HepG2 (cell line): ENCODE results near the gene FOXRED2. TPM values are rescaled to one million over a fixed set of nuclear protein-coding genes. Genes with fewer than 3 reads are reported as not detected.

Experiments used
- ATAC-seq: fragments of 200-7000 bp; cut with Tn5 transposase; 3 replicates; pipeline ENCODE4 v1.9.1; 2020; ENCODE audit warnings: mild to moderate bottlenecking, moderate library complexity
- BruUV-seq: library from RNA; stranded (reverse); fragments of 400-500 nt; replicated peaks from 2 replicates; lab custom pipeline; 2021; lab: Mats Ljungman, UMichigan
- CTCF ChIA-PET: fragments of 300-600 bp; formaldehyde crosslinking; extraction: SDS; loops from one replicate; lab custom pipeline; 2021; ENCODE audit warnings: low total read pairs, inconsistent platforms, low intra/inter-chr PET ratio; lab: Yijun Ruan, JAX
- POLR2A ChIA-PET: fragments of 350-600 bp; sonication (Branson Sonifier 250); formaldehyde crosslinking; loops from one replicate; lab custom pipeline; 2020; ENCODE audit warnings: antibody characterized with exemption, inconsistent platforms; lab: Yijun Ruan, JAX
- DNase-seq: peaks from one replicate; pipeline ENCODE4 v3.0.0-alpha.2; 2015; ENCODE audit warnings: low spot score
- FAIRE-seq: peaks from 3 replicates; lab custom pipeline; 2011; peaks lifted over from hg19 to GRCh38; lab: Jason Lieb, UNC
- H2AFZ ChIP-seq: one replicate; pipeline ENCODE4 v1.6.1; 2011; ENCODE audit warnings: low read length, inconsistent platforms
- H3K27ac ChIP-seq: fragments of 300-600 bp; 3 replicates; pipeline ENCODE4 v1.8.0; 2011; ENCODE audit warnings: mixed run types, mild to moderate bottlenecking, mixed read lengths, low read length, inconsistent platforms; ENCODE audit not compliant: insufficient read depth; ENCODE audit errors: extremely low read length
- H3K27me3 ChIP-seq, 2 experiments: fragments of 200-600 bp in 1 of 2; 2 replicates in 1 of 2; 3 replicates in 1 of 2; pipeline versions ENCODE4 v1.6.0 to v1.8.0; 2011; ENCODE audit warnings: low read length in 2 of 2, mild to moderate bottlenecking in 2 of 2, moderate library complexity in 2 of 2, inconsistent platforms in 1 of 2; ENCODE audit not compliant: insufficient read depth in 2 of 2, control insufficient read depth in 1 of 2
- H3K36me3 ChIP-seq, 2 experiments: fragments of 200-600 bp in 1 of 2; replicated peaks in 1 of 2; 2 replicates in 1 of 2; 3 replicates in 1 of 2; pipeline versions ENCODE4 v1.5.1 to v1.8.0; 2011; ENCODE audit warnings: low read length in 2 of 2, inconsistent platforms in 1 of 2; ENCODE audit not compliant: insufficient read depth in 2 of 2, control insufficient read depth in 1 of 2
- H3K4me1 ChIP-seq: 2 replicates; pipeline ENCODE4 v1.5.1; 2012; ENCODE audit warnings: low read length, inconsistent platforms; ENCODE audit not compliant: insufficient read depth
- H3K4me2 ChIP-seq: 2 replicates; pipeline ENCODE4 v1.6.0; 2011; ENCODE audit warnings: low read depth, low read length, inconsistent platforms
- H3K4me3 ChIP-seq, 3 experiments: fragments of 200-600 bp in 1 of 3; sonication (generic), shearing (Covaris generic) in 1 of 3; replicated peaks in 1 of 3; 2 replicates each; pipeline ENCODE4 v1.5.1; 2011 to 2016; ENCODE audit warnings: low read length in 3 of 3, inconsistent platforms in 2 of 3, low read depth in 2 of 3, mild to moderate bottlenecking in 2 of 3, control low read depth in 1 of 3, mixed read lengths in 1 of 3; ENCODE audit not compliant: insufficient read depth in 1 of 3
- H3K79me2 ChIP-seq: one replicate; pipeline ENCODE4 v1.6.1; 2011; ENCODE audit warnings: low read length, inconsistent platforms; ENCODE audit not compliant: insufficient read depth
- H3K9ac ChIP-seq: 2 replicates; pipeline ENCODE4 v1.6.0; 2011; ENCODE audit warnings: mild to moderate bottlenecking, low read depth, low read length, inconsistent platforms; ENCODE audit not compliant: insufficient read depth
- H3K9me3 ChIP-seq: 2 replicates; pipeline ENCODE4 v1.5.1; 2012; ENCODE audit warnings: mild to moderate bottlenecking, low read length
- H4K20me1 ChIP-seq: 2 replicates; pipeline ENCODE4 v1.6.0; 2011; ENCODE audit warnings: inconsistent platforms, mild to moderate bottlenecking, low read length, moderate library complexity; ENCODE audit not compliant: insufficient read depth
- ZBTB40 ChIP-seq, 2 experiments: fragments of 450-650 bp in 1 of 2; sonication (generic) in 1 of 2; formaldehyde crosslinking in 1 of 2; IDR thresholded peaks; 2 replicates each; pipeline versions ENCODE4 v1.6.1 to v1.8.0; 2016 to 2022; ENCODE audit warnings: antibody characterized with exemption in 1 of 2, mild to moderate bottlenecking in 1 of 2, missing genetic modification reagents in 1 of 2
- ZNF546 ChIP-seq: sonication (generic); formaldehyde crosslinking; conservative IDR thresholded peaks from 2 replicates; pipeline ENCODE4 v1.8.1; 2023; ENCODE audit warnings: mild to moderate bottlenecking, missing genetic modification reagents
- ZNF550 ChIP-seq: sonication (generic); formaldehyde crosslinking; IDR thresholded peaks from 2 replicates; pipeline ENCODE4 v1.4.0; 2020; ENCODE audit warnings: mild to moderate bottlenecking, missing genetic modification reagents, borderline replicate concordance
- ZNF598 ChIP-seq: sonication (generic); formaldehyde crosslinking; IDR thresholded peaks from 2 replicates; pipeline ENCODE4 v1.5.1; 2020; ENCODE audit warnings: mild to moderate bottlenecking, missing genetic modification reagents, borderline replicate concordance
- WGBS: methylation state at CpG from one replicate; pipeline ENCODE4 v1.1.6; 2017; ENCODE audit warnings: low lambda C conversion rate; 5-methylcytosine and 5-hydroxymethylcytosine counted together
- in situ Hi-C: cut with HindIII; loops from 2 replicates; pipeline ENCODE4 v1.10.0; 2017; ENCODE audit warnings: low pct_unique_long_range_greater_than_20kb; ENCODE audit not compliant: extremely low pct_ligation_motif_present
- intact Hi-C: fragments of 100-400 bp; cut with micrococcal nuclease; formaldehyde crosslinking; loops from one replicate; pipeline ENCODE4 v1.10.0; 2022; ENCODE audit not compliant: unreplicated experiment
- polyA plus RNA-seq, 8 experiments: library from polyadenylated mRNA; depleted of rRNA in 3 of 8; stranded (reverse) in 7 of 8; unstranded in 1 of 8; fragments of >200 nt; fragmentation: Illumina TruSeq in 4 of 8; extraction: Trizol in 4 of 8; gene quantifications; 2 replicates each; pipeline versions ENCODE4 v1.2.1 to v1.2.3, GENCODE V29; 2011 to 2016; ENCODE audit warnings: low read depth in 4 of 8, missing spikeins in 1 of 8, mixed read lengths in 1 of 8; ENCODE audit not compliant: insufficient read depth in 1 of 8
- total RNA-seq, 5 experiments: library from RNA; depleted of rRNA; stranded (reverse); fragments of >200 nt; fragmentation: Illumina TruSeq; extraction: Trizol; gene quantifications; 2 replicates each; pipeline ENCODE4 v1.2.3, GENCODE V29; 2016; ENCODE audit warnings: low read depth in 1 of 5
- TF ChIP-seq, protein P1 (sequence below): sonication (generic); formaldehyde crosslinking; IDR thresholded peaks from 2 replicates; pipeline ENCODE4 v1.5.0; 2020; ENCODE audit warnings: missing genetic modification reagents
- TF ChIP-seq, protein P2 (sequence below): sonication (generic); formaldehyde crosslinking; IDR thresholded peaks from 2 replicates; pipeline ENCODE4 v1.5.0; 2020; ENCODE audit warnings: mild to moderate bottlenecking, missing genetic modification reagents
- TF ChIP-seq, protein P3 (sequence below): sonication (generic); formaldehyde crosslinking; IDR thresholded peaks from 2 replicates; pipeline ENCODE4 v1.5.1; 2020; ENCODE audit warnings: mild to moderate bottlenecking, missing genetic modification reagents, moderate library complexity

The FOXRED2 gene
- total and polyA plus RNA-seq, 2 of the 13 experiments (the other 11 are each of a cell fraction or from before 2014, with no cell fraction given), result 9.3 to 28.1 TPM

- TF ChIP-seq, protein P1, sequence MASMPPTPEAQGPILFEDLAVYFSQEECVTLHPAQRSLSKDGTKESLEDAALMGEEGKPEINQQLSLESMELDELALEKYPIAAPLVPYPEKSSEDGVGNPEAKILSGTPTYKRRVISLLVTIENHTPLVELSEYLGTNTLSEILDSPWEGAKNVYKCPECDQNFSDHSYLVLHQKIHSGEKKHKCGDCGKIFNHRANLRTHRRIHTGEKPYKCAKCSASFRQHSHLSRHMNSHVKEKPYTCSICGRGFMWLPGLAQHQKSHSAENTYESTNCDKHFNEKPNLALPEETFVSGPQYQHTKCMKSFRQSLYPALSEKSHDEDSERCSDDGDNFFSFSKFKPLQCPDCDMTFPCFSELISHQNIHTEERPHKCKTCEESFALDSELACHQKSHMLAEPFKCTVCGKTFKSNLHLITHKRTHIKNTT (CRISPR knock-in tag), result no peak
- TF ChIP-seq, protein P2, sequence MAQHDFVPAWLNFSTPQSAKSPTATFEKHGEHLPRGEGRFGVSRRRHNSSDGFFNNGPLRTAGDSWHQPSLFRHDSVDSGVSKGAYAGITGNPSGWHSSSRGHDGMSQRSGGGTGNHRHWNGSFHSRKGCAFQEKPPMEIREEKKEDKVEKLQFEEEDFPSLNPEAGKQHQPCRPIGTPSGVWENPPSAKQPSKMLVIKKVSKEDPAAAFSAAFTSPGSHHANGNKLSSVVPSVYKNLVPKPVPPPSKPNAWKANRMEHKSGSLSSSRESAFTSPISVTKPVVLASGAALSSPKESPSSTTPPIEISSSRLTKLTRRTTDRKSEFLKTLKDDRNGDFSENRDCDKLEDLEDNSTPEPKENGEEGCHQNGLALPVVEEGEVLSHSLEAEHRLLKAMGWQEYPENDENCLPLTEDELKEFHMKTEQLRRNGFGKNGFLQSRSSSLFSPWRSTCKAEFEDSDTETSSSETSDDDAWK (CRISPR knock-in tag), result no peak
- no peak for TF ChIP-seq ZNF598
- no peak for TF ChIP-seq ZNF550 (CRISPR knock-in tag)
- no peak for TF ChIP-seq ZNF546 (CRISPR knock-in tag)
Measured at GRCh38 chr22:36478966-36479365, 27.9 kb downstream of the FOXRED2 start (continued).

DNA sequence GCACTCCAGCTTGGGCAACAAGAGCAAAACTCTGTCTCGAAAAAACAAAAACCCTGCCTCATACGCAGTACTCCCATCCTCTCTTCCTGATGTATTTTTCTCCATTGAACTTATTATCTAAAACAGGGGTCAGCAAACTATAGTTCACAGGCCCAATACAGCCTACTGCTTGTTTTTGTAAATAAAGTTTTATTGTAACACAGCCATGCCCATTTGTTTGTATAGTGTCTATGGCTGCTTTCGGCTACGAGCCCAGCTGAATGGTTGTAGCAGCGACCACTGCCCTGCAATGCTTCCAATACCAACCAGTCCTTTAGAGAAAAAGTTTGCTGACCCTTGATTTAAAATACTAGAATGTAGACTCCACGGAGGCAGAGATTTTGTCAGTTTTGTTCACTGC is 31.5 kb downstream of the FOXRED2 start:
- in situ Hi-C loops, result no loop called here

More for the DNA sequence above, 31.5 kb downstream of the FOXRED2 start:
- TF ChIP-seq ZBTB40 (IDR thresholded peaks at IDR 0.05) (peak; percentile 40), ZBTB40 (CRISPR knock-in tag; IDR thresholded peaks at IDR 0.05) (peak; percentile 95)
- TF ChIP-seq, protein P3, sequence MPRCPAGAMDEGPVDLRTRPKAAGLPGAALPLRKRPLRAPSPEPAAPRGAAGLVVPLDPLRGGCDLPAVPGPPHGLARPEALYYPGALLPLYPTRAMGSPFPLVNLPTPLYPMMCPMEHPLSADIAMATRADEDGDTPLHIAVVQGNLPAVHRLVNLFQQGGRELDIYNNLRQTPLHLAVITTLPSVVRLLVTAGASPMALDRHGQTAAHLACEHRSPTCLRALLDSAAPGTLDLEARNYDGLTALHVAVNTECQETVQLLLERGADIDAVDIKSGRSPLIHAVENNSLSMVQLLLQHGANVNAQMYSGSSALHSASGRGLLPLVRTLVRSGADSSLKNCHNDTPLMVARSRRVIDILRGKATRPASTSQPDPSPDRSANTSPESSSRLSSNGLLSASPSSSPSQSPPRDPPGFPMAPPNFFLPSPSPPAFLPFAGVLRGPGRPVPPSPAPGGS (CRISPR knock-in tag), result no peak
- TF ChIP-seq, all 625 proteins: peak for 1
- DNase-seq, result no peak
- 100% methylated on average over 6 of the region's 6 CpGs for WGBS
- H3K36me3 ChIP-seq, result peaks cover 29 to 56% of the 10 kb centered on the region in 2 experiments
- H3K27me3 ChIP-seq, result no peaks in the 10 kb centered on the region
- H3K9me3 ChIP-seq, result no peaks in the 10 kb centered on the region
- peaks cover 13% of the 10 kb centered on the region for H3K4me1 ChIP-seq
- no peak overlapping the region for H3K4me2 ChIP-seq
- H3K79me2 ChIP-seq, result peaks cover 6% of the 10 kb centered on the region
- H4K20me1 ChIP-seq, result no peaks in the 10 kb centered on the region
- intact Hi-C loops, result no loop called here
- no peak overlapping the region for H3K4me3 ChIP-seq
- no peak overlapping the region for H3K9ac ChIP-seq
- ChIA-PET CTCF (no interaction called here), POLR2A (no interaction called here)
- H2AFZ ChIP-seq, result no peak overlapping the region
- ATAC-seq, result no peak
- no peak overlapping the region for H3K27ac ChIP-seq
- BruUV-seq, result no TSS peak
- no peak for FAIRE-seq
